HG03457 (cell line): ENCODE measurements around the gene COL24A1.
"Not testable (repeated sequence)": the region's sequence is repeated elsewhere in the genome, so short reads cannot be mapped to it uniquely, and the experiment has no call there.

Source experiments
- ATAC-seq: cut with Tn5 transposase; IDR thresholded peaks from one replicate; pipeline ENCODE4 v1.9.1; 2021; ENCODE audit warnings: moderate number of reproducible peaks; ENCODE audit not compliant: unreplicated experiment

Gene COL24A1

GRCh38 chr1:86153836-86154235 is 2.7 kb downstream of the COL24A1 start:
- ATAC-seq, result no peak

GRCh38 chr1:86152887-86153286 is 3.7 kb downstream of the COL24A1 start:
- ATAC-seq, result no peak

GRCh38 chr1:86151427-86151826 is 5.1 kb downstream of the COL24A1 start:
- ATAC-seq, result no peak

GRCh38 chr1:86150553-86151055 is 6.0 kb downstream of the COL24A1 start:
- ATAC-seq, result no peak

GRCh38 chr1:86149591-86149990 is 7.0 kb downstream of the COL24A1 start:
- ATAC-seq, result no peak

GRCh38 chr1:86147755-86148154 is 8.8 kb downstream of the COL24A1 start:
- ATAC-seq, result no peak

- no peak for ATAC-seq
Measured at GRCh38 chr1:86146566-86146965, 10.0 kb downstream of the COL24A1 start.

- no peak for ATAC-seq
Measured at GRCh38 chr1:86140281-86140880, 16.2 kb downstream of the COL24A1 start.

GRCh38 chr1:86138746-86139145 is 17.8 kb downstream of the COL24A1 start:
- no peak for ATAC-seq

GRCh38 chr1:86137436-86137835 is 19.1 kb downstream of the COL24A1 start:
- ATAC-seq, result no peak

- no peak for ATAC-seq
Measured at GRCh38 chr1:86119214-86119764, 37.3 kb downstream of the COL24A1 start.

GRCh38 chr1:86114816-86115400 is 41.7 kb downstream of the COL24A1 start:
- ATAC-seq, result no peak

- no peak for ATAC-seq
Measured at GRCh38 chr1:86114236-86114635, 42.3 kb downstream of the COL24A1 start.

- not testable (repeated sequence) for ATAC-seq
Measured at GRCh38 chr1:86111590-86111989, 45.0 kb downstream of the COL24A1 start.

GRCh38 chr1:86110451-86111129 is 46.0 kb downstream of the COL24A1 start:
- ATAC-seq, result no peak

GRCh38 chr1:86105533-86105866 is 51.1 kb downstream of the COL24A1 start:
- no peak for ATAC-seq

- no peak for ATAC-seq
Measured at GRCh38 chr1:86104606-86105532, 51.7 kb downstream of the COL24A1 start.

GRCh38 chr1:86101616-86102015 is 55.0 kb downstream of the COL24A1 start:
- ATAC-seq, result no peak

- ATAC-seq, result no peak
Measured at GRCh38 chr1:86100401-86100800, 56.2 kb downstream of the COL24A1 start.

- no peak for ATAC-seq
Measured at GRCh38 chr1:86089765-86090164, 66.8 kb downstream of the COL24A1 start.
